Measurements from ENCODE around the gene FREY1.

The FREY1 gene

GRCh38 chr11:45926536-45927331 lies 19.7 kb upstream of the FREY1 start (continued):
- no peak for TF ChIP-seq ZNF692 (tag by site-specific recombination; IDR thresholded peaks at IDR 0.05)
- no peak for TF ChIP-seq IKZF3 (tag by site-specific recombination; IDR thresholded peaks at IDR 0.05)
- no peak for TF ChIP-seq HOXD13 (CRISPR knock-in tag; IDR thresholded peaks at IDR 0.05; ENCODE audit: borderline replicate concordance)
- TF ChIP-seq ZNF747 (tag by site-specific recombination; IDR thresholded peaks at IDR 0.05): no peak
- TF ChIP-seq ZNF658 (tag by site-specific recombination; IDR thresholded peaks at IDR 0.05): no peak
- TF ChIP-seq SP3 (tag by site-specific recombination; IDR thresholded peaks at IDR 0.05): no peak
- TF ChIP-seq PBX3 (CRISPR knock-in tag; IDR thresholded peaks at IDR 0.05): no peak

GRCh38 chr11:45926001-45926401 lies 18.9 kb upstream of the FREY1 start:
- ChIA-PET CTCF (interaction anchor here (0.5 kb wide), 1 partner anchor 104 kb away, joined by 4 read pairs; no protein-coding TSS in a partner anchor), POLR2A (interaction anchor here (2.6 kb wide), 1 partner anchor 12 kb away, joined by 6 read pairs; no protein-coding TSS in a partner anchor)
- Histone ChIP-seq H3K36me3 (ENCODE audit: control insufficient read depth in 2 of 2, insufficient read depth in 1 of 2, low read length in 2 of 2) (peaks cover 0 to 13% of the 10 kb centered on the region in 2 experiments; a peak in 1 of 3 replicates), H3K4me1 (ENCODE audit: control insufficient read depth, insufficient read depth, low read length) (no peaks in the 10 kb centered on the region), H3K4me3 (ENCODE audit: low read depth, low read length) (no peak overlapping the region), H3K27ac (ENCODE audit: extremely low read depth, low read depth, low read length) (no peak overlapping the region), H3K9me3 (ENCODE audit: control insufficient read depth, insufficient read depth, low read depth, low read length) (no peaks in the 10 kb centered on the region)
- TF ChIP-seq ZNF132 (tag by site-specific recombination; IDR thresholded peaks at IDR 0.05; ENCODE audit: borderline replicate concordance): no peak
- TF ChIP-seq ZNF202 (tag by site-specific recombination; IDR thresholded peaks at IDR 0.05; ENCODE audit: borderline replicate concordance): no peak
- TF ChIP-seq ZNF580 (tag by site-specific recombination; IDR thresholded peaks at IDR 0.05): no peak
- no peak for TF ChIP-seq ZNF704 (tag by site-specific recombination; IDR thresholded peaks at IDR 0.05)
- TF ChIP-seq ZNF639 (tag by site-specific recombination; IDR thresholded peaks at IDR 0.05): no peak
- no peak for TF ChIP-seq PRDM4 (tag by site-specific recombination; IDR thresholded peaks at IDR 0.05)
- no peak for TF ChIP-seq ZNF391 (tag by site-specific recombination; IDR thresholded peaks at IDR 0.05; ENCODE audit: borderline replicate concordance, low read depth)
- TF ChIP-seq ZNF664 (tag by site-specific recombination; IDR thresholded peaks at IDR 0.05): no peak
- no peak for TF ChIP-seq ZNF112 (tag by site-specific recombination; IDR thresholded peaks at IDR 0.05)
- no peak for TF ChIP-seq ZSCAN4 (tag by site-specific recombination; IDR thresholded peaks at IDR 0.05)
- TF ChIP-seq ZFP37 (tag by site-specific recombination; IDR thresholded peaks at IDR 0.05): no peak
- TF ChIP-seq ZBTB8A (tag by site-specific recombination; IDR thresholded peaks at IDR 0.05): no peak
- TF ChIP-seq HOXD13 (CRISPR knock-in tag; IDR thresholded peaks at IDR 0.05; ENCODE audit: borderline replicate concordance): no peak
- no peak for TF ChIP-seq ZNF398 (tag by site-specific recombination; IDR thresholded peaks at IDR 0.05)
- TF ChIP-seq ZNF677 (tag by site-specific recombination; IDR thresholded peaks at IDR 0.05): no peak
- no peak for TF ChIP-seq ZFP69B (tag by site-specific recombination; IDR thresholded peaks at IDR 0.05)
- TF ChIP-seq ZNF600 (tag by site-specific recombination; IDR thresholded peaks at IDR 0.05): no peak

Data from HEK293 (cell line).